Endometrial microvascular endothelial cells (primary cell): ENCODE measurements around the gene MFNG. TPM values are rescaled to one million over a fixed set of nuclear protein-coding genes. Genes with fewer than 3 reads are reported as not detected.

Experiments used
- total RNA-seq: library from RNA; depleted of rRNA; stranded (reverse); fragments of >200 nt; gene quantifications from one replicate; pipeline ENCODE4 v1.2.3, GENCODE V29; 2015; ENCODE audit errors: inconsistent ontology term

MFNG gene
- total RNA-seq, 1 donor from 2014 or later, result 321 TPM

Other genes with a start within 250 kb of the MFNG start
- gene RAC2, start 242.1 kb downstream of the MFNG start, total RNA-seq, result 398 TPM
- gene CYTH4, start 203.9 kb downstream of the MFNG start, total RNA-seq, result 0.19 TPM
- gene ELFN2, start 58.9 kb downstream of the MFNG start, total RNA-seq, result 4.3 TPM
- gene CARD10, start 33.0 kb upstream of the MFNG start, total RNA-seq, result 69.6 TPM
- 72.2 TPM for gene CDC42EP1, start 74.1 kb upstream of the MFNG start, total RNA-seq
- not detected for gene LGALS2, start 93.7 kb upstream of the MFNG start, total RNA-seq
- 64.9 TPM for gene GGA1, start 122.5 kb upstream of the MFNG start, total RNA-seq
- 2.0 TPM for gene SH3BP1, start 153.3 kb upstream of the MFNG start, total RNA-seq
- 16.4 TPM for gene PDXP, start 172.3 kb upstream of the MFNG start, total RNA-seq
- 7,013 TPM for gene LGALS1, start 189.3 kb upstream of the MFNG start, total RNA-seq
- gene NOL12, start 200.0 kb upstream of the MFNG start, total RNA-seq, result 56.5 TPM
- gene TRIOBP, start 210.7 kb upstream of the MFNG start, total RNA-seq, result 135 TPM